ENCODE data around the gene TNFSF11.

- TF ChIP-seq POLR2AphosphoS5 (IDR thresholded peaks at IDR 0.05; ENCODE audit: borderline replicate concordance, low read depth, low read length) (no peak), EZH2 (IDR thresholded peaks at IDR 0.05) (no peak), FOXP2 (optimal IDR thresholded peaks at IDR 0.05; ENCODE audit: control extremely low read depth, extremely low read length, insufficient read depth) (no peak)
These were observed 33.6 kb downstream of the TNFSF11 start for GRCh38 chr13:42607546-42607945.
